HG03342 (cell line): ENCODE measurements around the gene ARHGAP12.

Source experiments
- ATAC-seq: cut with Tn5 transposase; IDR thresholded peaks from one replicate; pipeline ENCODE4 v1.9.1; 2021; ENCODE audit warnings: mild to moderate bottlenecking, moderate library complexity; ENCODE audit not compliant: unreplicated experiment

The ARHGAP12 gene

DNA sequence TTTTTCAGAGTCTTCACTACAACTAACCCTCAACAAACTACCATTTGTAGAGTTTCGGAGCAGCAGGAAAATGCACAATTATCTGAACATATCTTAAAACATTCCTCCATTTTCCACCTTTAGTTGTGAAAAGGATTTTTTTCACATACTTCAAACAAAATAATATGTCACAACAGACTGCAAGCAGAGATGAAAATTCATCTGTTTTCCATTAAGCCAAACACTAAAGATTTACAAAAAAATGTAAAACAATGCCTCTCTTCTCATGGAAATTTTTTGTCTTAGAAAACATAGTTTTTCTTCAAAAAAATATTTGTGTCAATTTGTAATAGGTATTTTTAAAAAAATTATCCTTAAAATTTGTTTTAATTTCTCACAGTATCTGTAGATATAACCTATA, 98.9 kb downstream of the ARHGAP12 start:
- no peak for ATAC-seq

GRCh38 chr10:31823358-31823757, 105.3 kb downstream of the ARHGAP12 start:
- no peak for ATAC-seq

- ATAC-seq, result no peak
Measured at GRCh38 chr10:31822616-31823318, 105.9 kb downstream of the ARHGAP12 start.

DNA sequence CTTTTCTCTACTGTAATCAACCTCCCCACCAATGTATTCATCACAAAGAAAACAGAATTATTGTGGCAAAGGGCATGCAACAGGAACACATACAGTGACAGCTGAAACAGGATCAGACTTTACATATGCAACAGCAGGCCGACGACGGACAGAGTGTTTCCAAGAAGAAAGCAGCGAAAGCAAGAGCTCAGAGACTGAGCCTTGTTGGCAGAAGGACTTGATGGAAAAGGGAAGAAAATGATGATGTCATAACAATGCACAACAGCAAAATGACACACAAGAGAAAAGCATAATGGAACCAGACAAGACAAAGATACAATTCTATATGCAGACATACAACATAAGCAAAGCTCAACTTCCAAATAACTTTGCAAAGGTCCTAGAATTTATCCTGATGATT, 106.5 kb downstream of the ARHGAP12 start:
- ATAC-seq, result no peak

GRCh38 chr10:31820778-31821369, 107.8 kb downstream of the ARHGAP12 start:
- no peak for ATAC-seq

- ATAC-seq, result no peak
Measured at GRCh38 chr10:31820096-31820495, 108.5 kb downstream of the ARHGAP12 start.

GRCh38 chr10:31819391-31819820, 109.2 kb downstream of the ARHGAP12 start:
- ATAC-seq, result no peak

GRCh38 chr10:31816318-31816717, 112.3 kb downstream of the ARHGAP12 start:
- ATAC-seq, result no peak

GRCh38 chr10:31808258-31809218, 120.1 kb downstream of the ARHGAP12 start:
- ATAC-seq, result peak; percentile 69

GRCh38 chr10:31804352-31804810, 124.2 kb downstream of the ARHGAP12 start:
- ATAC-seq, result no peak

DNA sequence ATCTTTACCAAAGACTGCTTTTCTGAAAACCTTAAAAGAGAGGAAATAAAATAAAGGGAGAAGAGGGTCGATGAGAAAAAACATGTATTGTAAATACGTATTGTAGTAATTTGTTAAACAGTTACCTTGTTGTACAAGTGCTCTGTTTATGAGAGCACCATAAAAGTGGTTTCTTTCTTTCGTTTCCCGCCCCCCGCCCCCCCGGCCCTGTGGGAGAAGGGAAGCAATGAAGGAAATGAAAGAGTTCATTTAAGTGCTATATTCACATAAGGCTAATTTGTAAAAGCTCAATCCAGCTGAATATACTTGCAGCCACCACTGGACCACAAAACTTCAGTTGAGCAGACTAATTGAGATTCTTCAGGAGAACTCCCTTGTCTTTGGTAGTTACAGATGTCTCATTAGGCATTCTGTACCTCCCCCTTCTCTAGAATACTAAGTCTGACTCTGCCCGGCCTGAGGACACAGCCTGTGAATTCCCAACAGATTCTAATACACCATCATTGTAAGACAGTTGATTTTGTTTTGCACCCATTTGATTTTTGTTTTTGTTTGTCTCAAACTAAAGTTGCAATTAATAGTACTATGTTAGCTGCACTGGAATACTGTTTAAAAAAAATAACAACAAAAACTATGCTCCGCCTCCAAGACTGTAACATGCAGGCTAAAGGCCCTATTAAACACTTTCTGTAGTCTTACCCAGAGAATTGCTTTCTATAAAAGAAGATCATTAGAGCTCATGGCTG, 124.9 kb downstream of the ARHGAP12 start:
- ATAC-seq, result no peak

DNA sequence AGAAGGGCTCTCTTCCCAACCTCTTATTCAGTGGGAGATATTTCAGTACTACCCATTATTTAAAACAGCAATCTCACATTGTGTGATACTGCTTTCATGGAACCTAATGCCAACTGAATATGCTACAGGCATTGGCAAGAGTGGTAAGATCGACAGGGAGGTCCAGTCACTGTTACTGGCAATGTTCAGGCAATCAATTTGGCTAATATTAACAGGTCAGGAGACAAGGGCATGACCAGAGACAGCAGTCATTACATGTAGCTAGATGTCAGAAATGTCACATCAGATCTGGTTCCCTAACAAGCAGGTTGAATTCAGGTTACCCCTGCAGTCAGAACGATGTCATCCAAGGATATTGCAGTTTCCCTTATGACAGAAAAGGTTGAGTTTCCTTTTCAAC, 129.4 kb downstream of the ARHGAP12 start:
- ATAC-seq, result no peak

DNA sequence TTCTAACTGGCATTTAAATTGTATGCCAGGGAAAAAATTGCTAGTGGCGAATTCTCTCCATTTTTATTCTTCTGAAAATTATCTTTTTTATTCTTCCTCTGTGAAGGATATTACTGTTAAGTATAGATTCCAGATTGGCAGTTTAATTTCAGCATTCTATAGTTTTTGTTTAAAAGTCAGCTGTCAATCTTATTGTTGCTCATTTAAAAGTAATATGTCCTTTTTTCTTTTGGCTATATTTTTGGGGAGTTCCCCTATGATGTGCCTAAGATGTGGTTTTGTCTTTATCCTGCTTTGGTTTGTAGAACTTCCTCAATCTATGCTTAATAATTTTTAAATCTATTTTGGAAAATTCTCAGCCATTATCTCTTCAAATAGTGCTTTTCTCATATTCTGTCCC, 135.9 kb downstream of the ARHGAP12 start:
- no peak for ATAC-seq

DNA sequence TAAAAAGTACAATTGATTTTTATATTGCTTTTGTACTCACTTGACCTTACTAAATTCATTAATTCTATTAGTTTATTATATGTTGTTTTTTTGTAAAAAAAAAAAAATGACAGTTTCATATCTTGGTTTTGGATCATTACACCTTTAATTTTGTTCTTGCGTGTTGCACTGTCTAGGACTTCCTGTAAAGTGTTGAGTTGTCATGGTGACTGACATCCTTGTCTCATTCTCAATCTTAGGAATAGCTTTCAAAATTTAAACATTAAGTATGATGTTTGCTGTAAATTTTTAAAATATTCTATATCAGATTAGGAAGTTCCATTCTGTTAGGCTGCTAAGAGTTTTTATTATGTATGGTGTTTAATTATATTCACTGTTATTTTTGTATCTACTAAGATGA, 139.1 kb downstream of the ARHGAP12 start:
- no peak for ATAC-seq

DNA sequence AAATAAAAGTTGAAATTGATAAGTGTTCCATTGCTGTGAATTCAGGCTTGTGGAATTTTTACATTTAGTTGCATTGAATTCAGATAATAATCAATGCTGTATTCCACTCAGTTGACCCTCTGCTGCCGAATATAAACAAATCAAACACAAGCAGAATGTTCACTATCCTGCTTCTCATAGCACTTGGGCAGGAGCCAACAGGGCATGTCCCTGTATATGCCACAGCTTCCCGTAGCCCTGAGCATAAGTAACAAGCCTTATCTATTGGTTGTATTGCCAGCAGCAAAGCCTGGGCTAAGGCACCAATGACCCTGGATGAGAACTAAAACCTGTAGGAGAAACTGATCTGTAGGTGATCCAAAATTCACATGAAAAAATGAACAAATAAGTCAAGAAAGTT, 145.9 kb downstream of the ARHGAP12 start:
- ATAC-seq, result no peak

DNA sequence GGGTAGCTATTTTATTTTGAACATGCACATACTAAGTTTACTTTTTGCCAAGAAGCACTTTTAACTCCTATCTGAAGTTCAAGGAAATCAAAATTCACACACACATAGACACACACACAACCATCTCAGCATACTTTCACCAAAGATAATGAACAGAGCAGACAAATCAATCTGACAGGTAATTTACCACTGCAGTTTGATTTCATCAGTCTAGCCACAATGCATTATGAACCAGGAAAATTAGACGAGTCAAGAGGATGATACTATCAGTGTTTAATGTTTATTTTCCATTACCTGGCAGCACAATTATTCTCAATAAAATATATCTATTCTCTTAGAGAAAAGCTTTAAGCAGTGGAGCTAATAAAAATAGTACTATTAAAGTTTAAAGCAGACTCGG, 147.9 kb downstream of the ARHGAP12 start:
- ATAC-seq, result no peak

GRCh38 chr10:31778627-31779026, 150.0 kb downstream of the ARHGAP12 start:
- ATAC-seq, result no peak

DNA sequence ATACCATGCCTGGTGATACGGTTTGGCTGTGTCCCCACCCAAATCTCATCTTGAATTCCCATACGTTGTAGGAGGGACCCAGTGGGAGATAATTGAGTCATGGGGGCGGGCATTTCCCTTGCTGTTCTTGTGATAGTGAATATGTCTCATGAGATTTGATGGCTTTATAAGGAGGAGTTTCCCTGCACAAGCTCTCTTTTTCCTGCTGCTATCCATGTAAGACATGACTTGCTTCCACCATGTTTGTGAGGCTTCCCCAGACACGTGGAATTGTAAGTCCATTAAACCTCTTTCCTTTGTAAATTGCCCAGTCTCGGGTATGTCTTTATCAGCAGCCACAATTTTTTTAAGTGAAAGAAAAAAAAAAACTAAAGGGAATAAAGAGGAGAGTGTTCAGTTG, 152.5 kb downstream of the ARHGAP12 start:
- no peak for ATAC-seq

- no peak for ATAC-seq
Measured at GRCh38 chr10:31774928-31775650, 153.5 kb downstream of the ARHGAP12 start.

GRCh38 chr10:31774299-31774900, 154.2 kb downstream of the ARHGAP12 start:
- no peak for ATAC-seq
